HepG2 (cell line): ENCODE data around the gene IPO5. TPM values are rescaled to one million over a fixed set of nuclear protein-coding genes. Genes with fewer than 3 reads are reported as not detected.

Experiments
- FOXM1 ChIP-seq: sonication (generic); formaldehyde crosslinking; IDR thresholded peaks from 2 replicates; pipeline ENCODE4 v1.5.0; 2020; ENCODE audit warnings: missing genetic modification reagents
- GTF2F1 ChIP-seq: fragments of 150-350 bp; IDR thresholded peaks from 2 replicates; pipeline ENCODE4 v1.6.1; 2014; ENCODE audit warnings: low read length
- HOXA5 ChIP-seq: sonication (generic); formaldehyde crosslinking; IDR thresholded peaks from 2 replicates; pipeline ENCODE4 v1.4.0; 2020; ENCODE audit warnings: missing genetic modification reagents
- KLF11 ChIP-seq: IDR thresholded peaks from 2 replicates; pipeline ENCODE4 v1.6.1; 2016; ENCODE audit warnings: missing compliant biosample characterization
- NPAS2 ChIP-seq: sonication (generic); formaldehyde crosslinking; IDR thresholded peaks from 2 replicates; pipeline ENCODE4 v1.8.0; 2022; ENCODE audit warnings: mild to moderate bottlenecking, missing genetic modification reagents, borderline replicate concordance
- POGZ ChIP-seq: sonication (generic); formaldehyde crosslinking; IDR thresholded peaks from 2 replicates; pipeline ENCODE4 v1.4.0; 2020; ENCODE audit warnings: mild to moderate bottlenecking, missing genetic modification reagents
- ZNF3 ChIP-seq: IDR thresholded peaks from 2 replicates; pipeline ENCODE4 v1.7.0; 2017; ENCODE audit warnings: inconsistent platforms
- ZNF337 ChIP-seq: sonication (generic); formaldehyde crosslinking; IDR thresholded peaks from 2 replicates; pipeline ENCODE4 v1.5.1; 2020; ENCODE audit warnings: missing genetic modification reagents, low read depth, mild to moderate bottlenecking, borderline replicate concordance
- ZNF446 ChIP-seq: sonication (generic); formaldehyde crosslinking; IDR thresholded peaks from 2 replicates; pipeline ENCODE4 v1.5.0; 2020; ENCODE audit warnings: mild to moderate bottlenecking, missing genetic modification reagents
- ZNF468 ChIP-seq: sonication (generic); formaldehyde crosslinking; IDR thresholded peaks from 2 replicates; pipeline ENCODE4 v1.8.0; 2022; ENCODE audit warnings: mild to moderate bottlenecking, moderate library complexity, missing genetic modification reagents
- ZNF484 ChIP-seq: sonication (generic); formaldehyde crosslinking; IDR thresholded peaks from 2 replicates; pipeline ENCODE4 v1.5.1; 2020; ENCODE audit warnings: mild to moderate bottlenecking, low read depth, missing genetic modification reagents, borderline replicate concordance
- ZNF780A ChIP-seq: sonication (generic); formaldehyde crosslinking; IDR thresholded peaks from 2 replicates; pipeline ENCODE4 v1.8.0; 2022; ENCODE audit warnings: mild to moderate bottlenecking, missing genetic modification reagents, moderate library complexity
- polyA plus RNA-seq, 8 experiments: library from polyadenylated mRNA; depleted of rRNA in 3 of 8; stranded (reverse) in 7 of 8; unstranded in 1 of 8; fragments of >200 nt; fragmentation: Illumina TruSeq in 4 of 8; extraction: Trizol in 4 of 8; gene quantifications; 2 replicates each; pipeline versions ENCODE4 v1.2.1 to v1.2.3, GENCODE V29; 2011 to 2016; ENCODE audit warnings: low read depth in 4 of 8, missing spikeins in 1 of 8, mixed read lengths in 1 of 8; ENCODE audit not compliant: insufficient read depth in 1 of 8
- total RNA-seq, 5 experiments: library from RNA; depleted of rRNA; stranded (reverse); fragments of >200 nt; fragmentation: Illumina TruSeq; extraction: Trizol; gene quantifications; 2 replicates each; pipeline ENCODE4 v1.2.3, GENCODE V29; 2016; ENCODE audit warnings: low read depth in 1 of 5
- TF ChIP-seq, protein P1 (sequence below): sonication (generic); formaldehyde crosslinking; IDR thresholded peaks from 2 replicates; pipeline ENCODE4 v1.4.0; 2020; ENCODE audit warnings: missing genetic modification reagents, mild to moderate bottlenecking, borderline replicate concordance
- TF ChIP-seq, protein P2 (sequence below): sonication (generic); formaldehyde crosslinking; IDR thresholded peaks from 2 replicates; pipeline ENCODE4 v1.9.0; 2022; ENCODE audit warnings: low read depth, missing genetic modification reagents
- TF ChIP-seq, protein P3 (sequence below): sonication (generic); formaldehyde crosslinking; IDR thresholded peaks from 2 replicates; pipeline ENCODE4 v1.4.0; 2020; ENCODE audit warnings: missing genetic modification reagents
- TF ChIP-seq, protein P4 (sequence below): sonication (generic); formaldehyde crosslinking; conservative IDR thresholded peaks from 2 replicates; pipeline ENCODE4 v1.8.0; 2022; ENCODE audit warnings: missing genetic modification reagents

Gene IPO5
- total and polyA plus RNA-seq, 2 of the 13 experiments (the other 11 are each of a cell fraction or from before 2014, with no cell fraction given) = 155 to 242 TPM

DNA sequence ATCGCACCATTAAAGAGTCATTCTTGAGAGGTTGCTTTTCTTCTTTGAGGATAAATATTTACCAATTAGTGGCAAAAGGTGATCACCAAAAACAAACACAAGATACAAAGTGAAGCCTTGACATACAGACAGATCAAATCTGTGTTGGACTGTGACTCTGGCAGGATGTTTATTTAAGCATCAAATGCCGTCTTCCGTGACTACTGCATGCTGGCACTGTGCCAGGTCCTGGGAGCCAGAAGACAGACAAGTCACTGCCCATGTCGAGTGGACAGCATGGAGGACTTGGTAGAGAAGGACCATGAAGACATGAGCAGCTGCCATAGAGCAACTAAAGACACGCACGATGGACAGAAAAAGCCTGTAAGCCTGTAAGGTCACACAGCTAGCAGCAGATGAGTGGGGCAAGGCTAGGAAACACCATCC, 96.6 kb downstream of the IPO5 start (continued):
- TF ChIP-seq KLF11 (CRISPR knock-in tag) = no peak
- no peak for TF ChIP-seq ZNF780A
- no peak for TF ChIP-seq HOXA5
- TF ChIP-seq ZNF446 (CRISPR knock-in tag) = no peak
- TF ChIP-seq ZNF468 (CRISPR knock-in tag) = no peak
- no peak for TF ChIP-seq ZNF484 (CRISPR knock-in tag)
- TF ChIP-seq, protein P1, sequence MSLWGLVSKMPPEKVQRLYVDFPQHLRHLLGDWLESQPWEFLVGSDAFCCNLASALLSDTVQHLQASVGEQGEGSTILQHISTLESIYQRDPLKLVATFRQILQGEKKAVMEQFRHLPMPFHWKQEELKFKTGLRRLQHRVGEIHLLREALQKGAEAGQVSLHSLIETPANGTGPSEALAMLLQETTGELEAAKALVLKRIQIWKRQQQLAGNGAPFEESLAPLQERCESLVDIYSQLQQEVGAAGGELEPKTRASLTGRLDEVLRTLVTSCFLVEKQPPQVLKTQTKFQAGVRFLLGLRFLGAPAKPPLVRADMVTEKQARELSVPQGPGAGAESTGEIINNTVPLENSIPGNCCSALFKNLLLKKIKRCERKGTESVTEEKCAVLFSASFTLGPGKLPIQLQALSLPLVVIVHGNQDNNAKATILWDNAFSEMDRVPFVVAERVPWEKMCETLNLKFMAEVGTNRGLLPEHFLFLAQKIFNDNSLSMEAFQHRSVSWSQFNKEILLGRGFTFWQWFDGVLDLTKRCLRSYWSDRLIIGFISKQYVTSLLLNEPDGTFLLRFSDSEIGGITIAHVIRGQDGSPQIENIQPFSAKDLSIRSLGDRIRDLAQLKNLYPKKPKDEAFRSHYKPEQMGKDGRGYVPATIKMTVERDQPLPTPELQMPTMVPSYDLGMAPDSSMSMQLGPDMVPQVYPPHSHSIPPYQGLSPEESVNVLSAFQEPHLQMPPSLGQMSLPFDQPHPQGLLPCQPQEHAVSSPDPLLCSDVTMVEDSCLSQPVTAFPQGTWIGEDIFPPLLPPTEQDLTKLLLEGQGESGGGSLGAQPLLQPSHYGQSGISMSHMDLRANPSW (CRISPR knock-in tag) = no peak
- no peak for TF ChIP-seq FOXM1 (CRISPR knock-in tag)
- TF ChIP-seq NPAS2 (CRISPR knock-in tag) = no peak
- TF ChIP-seq GTF2F1 = peak; percentile 90; the same call in 1 of the 2 replicates
- no peak for TF ChIP-seq ZNF337 (CRISPR knock-in tag)
- TF ChIP-seq, protein P2, sequence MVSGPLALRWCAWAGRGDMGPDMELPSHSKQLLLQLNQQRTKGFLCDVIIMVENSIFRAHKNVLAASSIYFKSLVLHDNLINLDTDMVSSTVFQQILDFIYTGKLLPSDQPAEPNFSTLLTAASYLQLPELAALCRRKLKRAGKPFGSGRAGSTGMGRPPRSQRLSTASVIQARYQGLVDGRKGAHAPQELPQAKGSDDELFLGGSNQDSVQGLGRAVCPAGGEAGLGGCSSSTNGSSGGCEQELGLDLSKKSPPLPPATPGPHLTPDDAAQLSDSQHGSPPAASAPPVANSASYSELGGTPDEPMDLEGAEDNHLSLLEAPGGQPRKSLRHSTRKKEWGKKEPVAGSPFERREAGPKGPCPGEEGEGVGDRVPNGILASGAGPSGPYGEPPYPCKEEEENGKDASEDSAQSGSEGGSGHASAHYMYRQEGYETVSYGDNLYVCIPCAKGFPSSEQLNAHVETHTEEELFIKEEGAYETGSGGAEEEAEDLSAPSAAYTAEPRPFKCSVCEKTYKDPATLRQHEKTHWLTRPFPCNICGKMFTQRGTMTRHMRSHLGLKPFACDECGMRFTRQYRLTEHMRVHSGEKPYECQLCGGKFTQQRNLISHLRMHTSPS = peak; percentile 60; the same call in 1 of the 2 replicates
- TF ChIP-seq, protein P3, sequence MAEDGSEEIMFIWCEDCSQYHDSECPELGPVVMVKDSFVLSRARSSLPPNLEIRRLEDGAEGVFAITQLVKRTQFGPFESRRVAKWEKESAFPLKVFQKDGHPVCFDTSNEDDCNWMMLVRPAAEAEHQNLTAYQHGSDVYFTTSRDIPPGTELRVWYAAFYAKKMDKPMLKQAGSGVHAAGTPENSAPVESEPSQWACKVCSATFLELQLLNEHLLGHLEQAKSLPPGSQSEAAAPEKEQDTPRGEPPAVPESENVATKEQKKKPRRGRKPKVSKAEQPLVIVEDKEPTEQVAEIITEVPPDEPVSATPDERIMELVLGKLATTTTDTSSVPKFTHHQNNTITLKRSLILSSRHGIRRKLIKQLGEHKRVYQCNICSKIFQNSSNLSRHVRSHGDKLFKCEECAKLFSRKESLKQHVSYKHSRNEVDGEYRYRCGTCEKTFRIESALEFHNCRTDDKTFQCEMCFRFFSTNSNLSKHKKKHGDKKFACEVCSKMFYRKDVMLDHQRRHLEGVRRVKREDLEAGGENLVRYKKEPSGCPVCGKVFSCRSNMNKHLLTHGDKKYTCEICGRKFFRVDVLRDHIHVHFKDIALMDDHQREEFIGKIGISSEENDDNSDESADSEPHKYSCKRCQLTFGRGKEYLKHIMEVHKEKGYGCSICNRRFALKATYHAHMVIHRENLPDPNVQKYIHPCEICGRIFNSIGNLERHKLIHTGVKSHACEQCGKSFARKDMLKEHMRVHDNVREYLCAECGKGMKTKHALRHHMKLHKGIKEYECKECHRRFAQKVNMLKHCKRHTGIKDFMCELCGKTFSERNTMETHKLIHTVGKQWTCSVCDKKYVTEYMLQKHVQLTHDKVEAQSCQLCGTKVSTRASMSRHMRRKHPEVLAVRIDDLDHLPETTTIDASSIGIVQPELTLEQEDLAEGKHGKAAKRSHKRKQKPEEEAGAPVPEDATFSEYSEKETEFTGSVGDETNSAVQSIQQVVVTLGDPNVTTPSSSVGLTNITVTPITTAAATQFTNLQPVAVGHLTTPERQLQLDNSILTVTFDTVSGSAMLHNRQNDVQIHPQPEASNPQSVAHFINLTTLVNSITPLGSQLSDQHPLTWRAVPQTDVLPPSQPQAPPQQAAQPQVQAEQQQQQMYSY = no peak
- no peak for TF ChIP-seq ZNF3
- TF ChIP-seq, protein P4, sequence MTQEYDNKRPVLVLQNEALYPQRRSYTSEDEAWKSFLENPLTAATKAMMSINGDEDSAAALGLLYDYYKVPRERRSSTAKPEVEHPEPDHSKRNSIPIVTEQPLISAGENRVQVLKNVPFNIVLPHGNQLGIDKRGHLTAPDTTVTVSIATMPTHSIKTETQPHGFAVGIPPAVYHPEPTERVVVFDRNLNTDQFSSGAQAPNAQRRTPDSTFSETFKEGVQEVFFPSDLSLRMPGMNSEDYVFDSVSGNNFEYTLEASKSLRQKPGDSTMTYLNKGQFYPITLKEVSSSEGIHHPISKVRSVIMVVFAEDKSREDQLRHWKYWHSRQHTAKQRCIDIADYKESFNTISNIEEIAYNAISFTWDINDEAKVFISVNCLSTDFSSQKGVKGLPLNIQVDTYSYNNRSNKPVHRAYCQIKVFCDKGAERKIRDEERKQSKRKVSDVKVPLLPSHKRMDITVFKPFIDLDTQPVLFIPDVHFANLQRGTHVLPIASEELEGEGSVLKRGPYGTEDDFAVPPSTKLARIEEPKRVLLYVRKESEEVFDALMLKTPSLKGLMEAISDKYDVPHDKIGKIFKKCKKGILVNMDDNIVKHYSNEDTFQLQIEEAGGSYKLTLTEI (CRISPR knock-in tag) = no peak
- peak; percentile 62; the same call in 1 of the 2 replicates for TF ChIP-seq POGZ (CRISPR knock-in tag)
